ENCODE results near the gene SLC10A7.

GRCh38 chr4:146245850-146246249, 275.9 kb downstream of the SLC10A7 start:
- TF ChIP-seq ATF7 (IDR thresholded peaks at IDR 0.05) = no peak
- no peak for TF ChIP-seq ETV1 (tag; conservative IDR thresholded peaks at IDR 0.05; ENCODE audit: low read depth)
- no peak for TF ChIP-seq RFX1 (IDR thresholded peaks at IDR 0.05)
- TF ChIP-seq ESRRA (IDR thresholded peaks at IDR 0.05; ENCODE audit: borderline replicate concordance, low read depth) = no peak
- no peak for TF ChIP-seq ZNF766 (CRISPR knock-in tag; conservative IDR thresholded peaks at IDR 0.05)
- no peak for TF ChIP-seq KAT2B (IDR thresholded peaks at IDR 0.05; ENCODE audit: low read depth, low read length)
- TF ChIP-seq CEBPB (tag; IDR thresholded peaks at IDR 0.05) = no peak
- no peak for TF ChIP-seq ZNF785 (CRISPR knock-in tag; IDR thresholded peaks at IDR 0.05)
- TF ChIP-seq GABPB2 (CRISPR knock-in tag; conservative IDR thresholded peaks at IDR 0.05) = no peak
- TF ChIP-seq RBM17 (IDR thresholded peaks at IDR 0.05; ENCODE audit: borderline replicate concordance, low read depth, low read length) = no peak
- TF ChIP-seq RAD51 (IDR thresholded peaks at IDR 0.05; ENCODE audit: borderline replicate concordance, low read depth) = no peak
- TF ChIP-seq NR1H2 (CRISPR knock-in tag; IDR thresholded peaks at IDR 0.05) = no peak
- no peak for TF ChIP-seq POLR2AphosphoS5 (IDR thresholded peaks at IDR 0.05; ENCODE audit: control insufficient read depth, insufficient read depth, low read depth, low read length)

Measured in K562 (cell line).